H1 (cell line): ENCODE measurements around the gene ALPP. TPM values are rescaled to one million over a fixed set of nuclear protein-coding genes. Genes with fewer than 3 reads are reported as not detected.

Experiments used
- CTCF ChIA-PET: fragments of 300-600 bp; sonication (Branson Sonifier 250); formaldehyde crosslinking; loops from one replicate; lab custom pipeline; 2021; ENCODE audit not compliant: partially characterized antibody; lab: Charles Lee
- POLR2A ChIA-PET: fragments of 300-600 bp; sonication (Branson Sonifier 250); formaldehyde crosslinking; loops from one replicate; lab custom pipeline; 2021; ENCODE audit warnings: inconsistent platforms; ENCODE audit not compliant: partially characterized antibody; lab: Charles Lee
- DNase-seq, 2 experiments: peaks; one replicate each; pipeline versions ENCODE4 v3.0.0 to v3.0.0-alpha.2; 2010 to 2022; ENCODE audit warnings: low spot score in 2 of 2, low read depth in 1 of 2, mixed read lengths in 1 of 2
- FAIRE-seq: peaks from 2 replicates; lab custom pipeline; 2011; peaks lifted over from hg19 to GRCh38; lab: Jason Lieb, UNC
- H2AFZ ChIP-seq: 2 replicates; pipeline ENCODE4 v1.8.1; 2012; ENCODE audit warnings: low read length, inconsistent platforms
- H2AK5ac ChIP-seq: 2 replicates; pipeline ENCODE4 v1.6.1; 2013; ENCODE audit warnings: low read depth, low read length
- H2BK120ac ChIP-seq: replicated peaks from 2 replicates; pipeline ENCODE3; 2013; ENCODE audit warnings: low read depth, low read length, inconsistent platforms
- H2BK12ac ChIP-seq: 2 replicates; pipeline ENCODE4 v1.6.1; 2013; ENCODE audit warnings: low read depth, low read length
- H2BK15ac ChIP-seq: 2 replicates; pipeline ENCODE4 v1.6.1; 2013; ENCODE audit warnings: low read length
- H2BK20ac ChIP-seq: 2 replicates; pipeline ENCODE4 v1.6.1; 2013; ENCODE audit warnings: low read length
- H2BK5ac ChIP-seq: 2 replicates; pipeline ENCODE4 v1.6.1; 2013; ENCODE audit warnings: low read depth, low read length
- H3K14ac ChIP-seq: 2 replicates; pipeline ENCODE4 v1.6.1; 2013; ENCODE audit warnings: inconsistent platforms; ENCODE audit not compliant: insufficient read length
- H3K18ac ChIP-seq: 2 replicates; pipeline ENCODE4 v1.6.1; 2013; ENCODE audit warnings: low read length; ENCODE audit errors: extremely low read depth
- H3K23ac ChIP-seq: 2 replicates; pipeline ENCODE4 v1.6.1; 2013; ENCODE audit warnings: inconsistent platforms; ENCODE audit not compliant: insufficient read length
- H3K23me2 ChIP-seq: 2 replicates; pipeline ENCODE4 v1.6.1; 2013; ENCODE audit warnings: low read depth, low read length
- H3K27ac ChIP-seq: 2 replicates; pipeline ENCODE4 v1.6.1; 2011; ENCODE audit warnings: low read depth, low read length, inconsistent platforms
- H3K27me3 ChIP-seq, 4 experiments: replicated peaks in 1 of 4; 1 replicate in 1 of 4; 2 replicates in 3 of 4; pipeline versions ENCODE4 v1.6.1 to v1.8.1; 2011 to 2013; ENCODE audit warnings: low read length in 3 of 4, mild to moderate bottlenecking in 3 of 4, inconsistent platforms in 2 of 4, mixed read lengths in 2 of 4, moderate library complexity in 1 of 4; ENCODE audit not compliant: control insufficient read depth in 3 of 4, insufficient read depth in 3 of 4; ENCODE audit errors: extremely low read depth in 1 of 4
- H3K36me3 ChIP-seq, 4 experiments: 2 replicates each; pipeline versions ENCODE4 v1.6.1 to v1.8.1; 2011 to 2013; ENCODE audit warnings: mild to moderate bottlenecking in 4 of 4, low read length in 3 of 4, moderate library complexity in 2 of 4, control low read depth in 1 of 4, inconsistent platforms in 1 of 4; ENCODE audit not compliant: insufficient read depth in 4 of 4, control insufficient read depth in 2 of 4
- H3K4ac ChIP-seq: replicated peaks from 2 replicates; pipeline ENCODE3; 2013; ENCODE audit warnings: low read length, low read depth, mixed read lengths, inconsistent platforms; ENCODE audit not compliant: insufficient read length
- H3K4me1 ChIP-seq, 4 experiments: replicated peaks in 1 of 4; 1 replicate in 1 of 4; 2 replicates in 3 of 4; pipeline versions ENCODE4 v1.6.1 to v1.8.1; 2011 to 2013; ENCODE audit warnings: low read length in 3 of 4, inconsistent platforms in 2 of 4, mixed read lengths in 1 of 4; ENCODE audit not compliant: insufficient read depth in 4 of 4, control insufficient read depth in 3 of 4
- H3K4me2 ChIP-seq, 2 experiments: 2 replicates each; pipeline versions ENCODE4 v1.6.1 to v1.8.1; 2011 to 2013; ENCODE audit warnings: low read depth in 2 of 2, low read length in 2 of 2, control low read depth in 1 of 2, inconsistent platforms in 1 of 2, mild to moderate bottlenecking in 1 of 2; ENCODE audit not compliant: insufficient read depth in 1 of 2
- H3K4me3 ChIP-seq, 4 experiments: fragments of 200-600, 300-600 bp in 1 of 4; sonication (generic), shearing (Covaris generic), sonication (Bioruptor Twin) in 1 of 4; 2 replicates each; pipeline versions ENCODE4 v1.5.1 to v1.8.1; 2011 to 2016; ENCODE audit warnings: low read length in 4 of 4, low read depth in 3 of 4, control low read depth in 2 of 4, inconsistent platforms in 2 of 4, mild to moderate bottlenecking in 2 of 4, mixed read lengths in 1 of 4, moderate library complexity in 1 of 4; ENCODE audit not compliant: insufficient read depth in 2 of 4; ENCODE audit errors: extremely low read depth in 1 of 4
- H3K56ac ChIP-seq: replicated peaks from 2 replicates; pipeline ENCODE3; 2013; ENCODE audit warnings: low read depth, mild to moderate bottlenecking, mixed read lengths, low read length, inconsistent platforms; ENCODE audit not compliant: insufficient read length
- H3K79me1 ChIP-seq: 2 replicates; pipeline ENCODE4 v1.6.1; 2013; ENCODE audit warnings: low read depth, low read length, control low read depth
- H3K79me2 ChIP-seq, 2 experiments: 2 replicates each; pipeline versions ENCODE4 v1.6.1 to v1.8.1; 2012 to 2013; ENCODE audit warnings: low read length in 2 of 2, mild to moderate bottlenecking in 2 of 2, inconsistent platforms in 1 of 2; ENCODE audit not compliant: insufficient read depth in 2 of 2, control insufficient read depth in 1 of 2
- H3K9ac ChIP-seq, 4 experiments: replicated peaks in 1 of 4; 1 replicate in 1 of 4; 2 replicates in 3 of 4; pipeline versions ENCODE4 v1.6.1 to v1.8.1; 2011 to 2013; ENCODE audit warnings: low read depth in 3 of 4, low read length in 3 of 4, control low read depth in 2 of 4, mild to moderate bottlenecking in 2 of 4, moderate library complexity in 2 of 4, inconsistent platforms in 1 of 4; ENCODE audit errors: extremely low read depth in 1 of 4
- H3K9me3 ChIP-seq, 2 experiments: 2 replicates each; pipeline versions ENCODE4 v1.6.1 to v1.8.1; 2012 to 2013; ENCODE audit warnings: mild to moderate bottlenecking in 2 of 2, moderate library complexity in 2 of 2, control low read depth in 1 of 2, inconsistent platforms in 1 of 2, low read depth in 1 of 2, low read length in 1 of 2, mixed read lengths in 1 of 2; ENCODE audit not compliant: insufficient read depth in 2 of 2
- H4K20me1 ChIP-seq, 2 experiments: replicated peaks in 1 of 2; 2 replicates each; pipeline versions ENCODE3 to v1.8.1; 2011 to 2013; ENCODE audit warnings: inconsistent platforms in 2 of 2, low read length in 2 of 2, mild to moderate bottlenecking in 1 of 2; ENCODE audit not compliant: insufficient read depth in 2 of 2, control insufficient read depth in 1 of 2
- H4K5ac ChIP-seq: 2 replicates; pipeline ENCODE4 v1.6.1; 2013; ENCODE audit warnings: low read length, low read depth, mixed read lengths, inconsistent platforms; ENCODE audit not compliant: insufficient read length
- H4K8ac ChIP-seq: 2 replicates; pipeline ENCODE4 v1.8.0; 2013; ENCODE audit warnings: mild to moderate bottlenecking, moderate library complexity, low read length, inconsistent platforms; ENCODE audit not compliant: insufficient read depth; ENCODE audit errors: extremely low read depth
- H4K91ac ChIP-seq: replicated peaks from 2 replicates; pipeline ENCODE3; 2013; ENCODE audit warnings: low read length, mixed read lengths, inconsistent platforms; ENCODE audit not compliant: insufficient read length
- CHD1 ChIP-seq: IDR thresholded peaks from 2 replicates; pipeline ENCODE4 v1.6.1; 2012; ENCODE audit warnings: low read depth, low read length, improper control_type of control experiment
- WGBS, 2 experiments: shearing (Covaris generic) in 1 of 2; methylation state at CpG; one replicate each; pipeline versions ENCODE4 v1.1.6 to v1.1.7; 2013 to 2015; ENCODE audit warnings: low lambda C conversion rate in 2 of 2, mixed read lengths in 2 of 2, inconsistent platforms in 1 of 2, low coverage in 1 of 2, missing lambda C conversion rate in 1 of 2; ENCODE audit not compliant: insufficient replicate concordance in 2 of 2, insufficient coverage in 1 of 2, insufficient read length in 1 of 2; ENCODE audit errors: extremely low coverage in 1 of 2, missing lambda C conversion rate in 1 of 2; 5-methylcytosine and 5-hydroxymethylcytosine counted together
- polyA plus RNA-seq, 7 experiments: library from polyadenylated mRNA; depleted of rRNA in 3 of 7; stranded (reverse) in 5 of 7; unstranded in 2 of 7; fragments of >200 nt in 5 of 7; fragments of 200-250 nt in 2 of 7; gene quantifications; 1 replicate in 5 of 7; 2 replicates in 1 of 7; 4 replicates in 1 of 7; pipeline versions ENCODE4 v1.2.1 to v1.2.3, GENCODE V29; 2011 to 2013; ENCODE audit warnings: missing spikeins in 2 of 7, mixed read lengths in 2 of 7
- total RNA-seq: library from RNA; stranded (reverse); fragmentation: NEBNext Ultra II Directional; extraction: Animal tissue kit (Norgen Biotek cat#: 25700); gene quantifications from 2 replicates; pipeline ENCODE4 v1.2.1, GENCODE V29; 2021

The ALPP gene
- total and polyA plus RNA-seq, 2 of the 8 experiments (the other 6 are each of a cell fraction or from before 2014, with no cell fraction given): 0.15 TPM

- Histone ChIP-seq H2BK5ac (no peak overlapping the region), H3K79me1 (no peaks in the 10 kb centered on the region), H3K27ac (no peak overlapping the region), H3K4me3 (no peak overlapping the region), H4K8ac (no peak overlapping the region; the same call in 1 of the 2 replicates), H2AK5ac (no peak overlapping the region), H3K27me3 (peaks cover 25 to 47% (median 33%) of the 10 kb centered on the region in 4 experiments; a peak in 6 of 7 replicates), H4K5ac (no peak overlapping the region), H2BK120ac (no peak overlapping the region), H3K14ac (no peak overlapping the region), H3K9me3 (peaks cover 0 to under 1% of the 10 kb centered on the region in 2 experiments; a peak in 1 of 4 replicates), H3K23me2 (peaks cover 2% of the 10 kb centered on the region), H3K4me2 (no peak overlapping the region)
- DNase-seq (peak in 1 of 2 experiments; percentile 41), FAIRE-seq (no peak)
- WGBS, 2 experiments: 85% methylated on average over 7 of the region's 7 CpGs; no CpG with 5 or more reads in 1 of the 2 experiments
- no peak for TF ChIP-seq CHD1
- TF ChIP-seq, all 59 proteins: peak for 0
- ChIA-PET POLR2A (interaction anchor here (1.2 kb wide), 1 partner anchor 39 kb away, joined by 3 read pairs; no protein-coding TSS in a partner anchor), CTCF (interaction anchor here (1.1 to 8.8 kb wide), 11 partner anchors 10 to 448 kb away, joined by 3 to 100 read pairs (median 7); no protein-coding TSS in a partner anchor)
- no peaks in the 10 kb centered on the region for H4K20me1 ChIP-seq
- H3K56ac ChIP-seq: no peak overlapping the region
- H3K4me1 ChIP-seq: peaks cover 0 to 4% (median 2%) of the 10 kb centered on the region in 4 experiments; a peak in 3 of 7 replicates
- no peak overlapping the region for H2BK15ac ChIP-seq
- H3K4ac ChIP-seq: no peak overlapping the region
- H3K18ac ChIP-seq: no peak overlapping the region
- H3K9ac ChIP-seq: no peak overlapping the region
- H3K23ac ChIP-seq: no peak overlapping the region
- no peaks in the 10 kb centered on the region for H3K79me2 ChIP-seq
- no peak overlapping the region for H2BK12ac ChIP-seq
- no peak overlapping the region for H2BK20ac ChIP-seq
- H3K36me3 ChIP-seq: peaks cover 0 to 5% (median 0%) of the 10 kb centered on the region in 4 experiments; a peak in 1 of 8 replicates
- H2AFZ ChIP-seq: no peak overlapping the region
- H4K91ac ChIP-seq: no peak overlapping the region
Measured at GRCh38 chr2:232349546-232349945, 29.0 kb upstream of the ALPP start.
